DMS153 treated with DMSO at 0.1 percent for 48 hours (cell line): ENCODE results near the gene RGS3.
"Not testable (repeated sequence)": the region's sequence is repeated elsewhere in the genome, so short reads cannot be mapped to it uniquely, and the experiment has no call there.

Source experiments
- DNase-seq: peaks from one replicate; lab custom pipeline; 2025; ENCODE audit not compliant: unreplicated experiment; lab: John Stamatoyannopoulos, UW

Gene RGS3

DNA sequence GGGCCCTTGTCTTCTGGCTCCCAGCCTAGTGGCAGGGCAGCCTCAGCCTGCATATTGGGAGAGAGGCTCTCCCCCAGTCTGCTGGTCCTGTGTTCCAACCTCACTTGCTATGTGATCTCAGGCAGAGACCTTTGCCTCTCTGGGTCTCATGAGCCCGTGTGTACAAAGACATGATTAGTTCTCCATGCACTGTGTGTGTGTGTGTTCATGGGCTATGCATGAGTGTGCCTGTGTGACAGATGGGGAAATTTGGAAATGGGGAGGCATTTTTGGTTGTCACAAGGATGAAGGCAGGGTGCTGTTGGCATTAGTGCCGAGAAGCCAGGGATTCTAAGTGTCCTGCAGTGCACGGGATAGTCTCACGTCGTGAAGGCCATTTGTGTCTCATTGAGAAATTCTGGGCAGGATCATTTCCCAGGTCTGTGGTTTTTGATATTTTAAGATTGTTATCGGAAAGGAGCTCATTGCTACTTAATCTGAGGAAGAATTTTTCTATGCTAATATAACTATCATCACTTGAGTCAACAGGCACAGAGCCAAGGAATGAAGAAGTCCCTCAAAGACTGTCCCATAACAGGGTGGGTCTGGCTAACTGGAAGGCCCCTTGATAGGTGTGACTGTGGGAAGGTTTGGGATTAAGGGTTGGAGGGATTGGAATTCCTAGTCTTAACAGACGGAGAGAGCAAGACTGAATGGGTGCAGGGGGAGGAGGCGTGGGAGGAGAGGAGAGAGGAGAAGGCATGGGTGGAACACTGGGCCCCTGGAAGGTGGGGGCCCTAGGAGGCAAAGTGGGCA lies 168.5 kb downstream of the RGS3 start:
- no peak for DNase-seq

DNA sequence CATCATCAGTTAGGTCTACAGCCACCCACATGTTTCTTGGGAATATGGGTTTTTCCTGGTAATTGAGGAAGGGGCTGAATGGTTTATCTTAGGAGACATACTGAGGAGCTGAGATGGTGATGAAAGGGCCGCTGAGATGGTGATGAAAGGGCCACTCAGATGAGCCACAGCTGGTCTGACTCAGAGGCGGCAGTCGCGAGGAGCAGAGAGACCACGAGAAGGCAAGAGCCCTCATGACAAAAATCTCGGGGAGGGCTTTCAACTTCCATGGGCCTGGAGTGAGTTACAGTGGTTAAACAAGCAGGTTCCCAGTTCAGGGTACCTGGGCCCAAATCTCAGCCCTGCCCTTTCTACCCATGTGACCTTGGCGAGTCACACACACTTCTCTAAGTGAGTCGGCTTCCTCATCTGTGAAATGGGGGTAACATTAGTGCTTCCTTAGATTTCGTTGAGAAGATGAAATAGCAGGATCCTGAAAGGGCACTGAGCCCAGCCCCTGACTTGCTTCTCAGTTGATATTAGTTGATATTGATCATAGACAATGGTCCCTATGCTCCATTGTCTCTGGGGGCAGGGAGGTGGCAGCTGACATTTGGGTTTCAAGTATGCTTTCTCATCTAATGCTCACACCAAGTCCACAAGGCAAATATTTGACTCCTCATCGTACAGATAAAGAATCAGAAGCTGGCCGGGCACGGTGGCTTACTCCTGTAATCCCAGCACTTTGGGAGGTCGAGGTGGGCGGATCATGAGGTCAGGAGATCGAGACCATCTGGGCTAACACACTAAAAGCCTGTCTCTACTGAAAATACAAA lies 169.5 kb downstream of the RGS3 start:
- no peak for DNase-seq

DNA sequence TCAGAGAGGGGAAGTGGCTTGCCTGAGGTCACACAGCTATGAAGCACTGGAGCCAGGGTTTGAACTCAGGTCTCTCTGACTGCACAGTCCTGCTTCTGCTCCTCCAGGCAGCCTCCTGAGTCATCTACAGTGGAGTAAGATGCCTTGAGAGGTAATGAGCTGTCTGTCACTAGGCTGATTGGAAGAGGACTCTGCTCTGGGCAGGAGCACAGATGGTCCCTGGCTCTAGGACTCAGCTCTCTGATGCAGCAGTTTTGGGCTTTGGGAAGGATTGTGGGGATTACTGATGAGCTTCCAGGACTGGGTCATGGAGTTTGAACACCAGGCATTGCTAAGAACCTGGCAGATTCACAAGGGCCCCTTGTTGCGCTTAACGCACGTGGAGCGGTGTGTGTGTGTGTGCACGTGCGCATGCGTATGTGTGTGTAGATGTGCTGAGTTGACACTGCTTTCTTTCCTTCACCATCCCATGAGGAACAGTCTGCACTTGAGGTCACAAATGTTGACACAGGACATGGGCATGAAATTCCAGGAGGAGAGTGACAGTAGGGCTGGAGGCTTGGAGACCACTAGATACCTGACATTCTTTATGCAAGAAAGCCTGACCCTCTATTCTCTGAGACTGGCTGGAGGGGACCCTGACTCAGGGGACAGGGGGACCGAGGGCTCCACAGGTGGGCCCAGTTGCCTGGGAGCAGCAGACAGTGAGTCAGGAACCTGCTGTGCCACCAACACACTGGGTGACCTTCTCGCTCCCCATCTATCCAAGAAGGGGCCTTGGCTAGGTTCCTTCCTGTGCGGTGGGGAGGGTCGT lies 170.5 kb downstream of the RGS3 start:
- DNase-seq: no peak

GRCh38 chr9:113634596-113635515 lies 171.3 kb downstream of the RGS3 start:
- DNase-seq: no peak

DNA sequence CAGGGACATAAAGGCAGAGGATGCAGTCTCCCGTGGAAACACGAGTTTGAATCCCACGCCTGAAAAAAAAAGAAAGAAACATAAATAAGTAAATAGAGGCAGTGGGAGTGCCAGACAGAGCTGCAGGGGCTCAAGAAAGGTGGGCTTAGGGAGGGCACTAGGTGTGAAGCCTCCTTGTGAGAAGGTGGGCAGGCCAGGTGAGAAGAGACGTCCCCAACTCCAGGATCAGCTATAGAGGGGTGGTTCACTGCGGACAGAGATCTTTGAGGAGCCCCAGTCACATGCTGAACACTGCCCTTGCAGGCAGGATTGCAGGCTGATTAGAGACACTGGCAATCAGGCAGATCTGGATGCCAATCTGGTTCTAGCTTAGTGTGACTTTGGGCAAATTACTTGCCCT lies 172.1 kb downstream of the RGS3 start:
- DNase-seq: no peak

- peak; percentile 11 for DNase-seq
Observed at GRCh38 chr9:113636165-113636564, 172.6 kb downstream of the RGS3 start.

DNA sequence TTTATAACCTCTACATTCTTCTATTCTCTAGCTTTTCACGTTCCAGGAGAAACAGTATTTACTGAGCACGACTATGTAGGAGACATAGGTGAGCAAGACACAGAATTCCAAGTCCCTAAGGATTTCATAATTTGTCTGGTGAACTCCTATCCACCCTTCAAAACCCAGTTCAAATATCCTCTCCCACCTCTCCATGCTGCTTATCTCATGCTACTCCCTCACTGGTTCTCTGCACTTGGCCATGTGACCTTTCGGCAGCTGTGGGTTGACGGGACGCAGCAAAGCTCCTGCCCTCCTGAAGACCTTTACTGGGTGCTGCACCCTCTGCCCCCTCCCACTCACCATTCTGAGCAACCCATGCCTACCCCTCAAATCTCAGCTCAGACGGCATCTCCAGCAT lies 173.2 kb downstream of the RGS3 start:
- DNase-seq: no peak

DNA sequence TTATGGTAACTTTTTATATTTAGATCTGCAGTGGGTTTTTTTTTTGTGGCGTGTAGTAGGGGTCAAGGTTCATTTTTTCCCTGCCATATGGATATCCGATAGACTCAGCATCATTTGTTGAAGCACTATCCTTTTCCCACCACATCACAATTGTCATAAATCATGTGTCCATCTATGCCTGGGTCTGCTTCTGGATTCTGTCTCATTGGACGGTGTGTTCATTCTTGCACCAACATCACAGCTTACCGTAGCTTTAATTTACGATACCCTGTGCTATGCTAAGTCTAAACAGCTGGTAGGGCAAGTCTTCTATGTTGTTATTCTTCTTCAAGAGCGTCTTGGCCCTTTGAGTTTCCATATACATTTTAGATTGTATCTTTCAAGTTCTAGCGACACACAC lies 175.0 kb downstream of the RGS3 start:
- DNase-seq: no peak

GRCh38 chr9:113638897-113639296 lies 175.4 kb downstream of the RGS3 start:
- DNase-seq: no peak

- DNase-seq: not testable (repeated sequence)
Observed at GRCh38 chr9:113639411-113639970, 176.0 kb downstream of the RGS3 start.

- no peak for DNase-seq
Observed at GRCh38 chr9:113640418-113640817, 176.9 kb downstream of the RGS3 start.

DNA sequence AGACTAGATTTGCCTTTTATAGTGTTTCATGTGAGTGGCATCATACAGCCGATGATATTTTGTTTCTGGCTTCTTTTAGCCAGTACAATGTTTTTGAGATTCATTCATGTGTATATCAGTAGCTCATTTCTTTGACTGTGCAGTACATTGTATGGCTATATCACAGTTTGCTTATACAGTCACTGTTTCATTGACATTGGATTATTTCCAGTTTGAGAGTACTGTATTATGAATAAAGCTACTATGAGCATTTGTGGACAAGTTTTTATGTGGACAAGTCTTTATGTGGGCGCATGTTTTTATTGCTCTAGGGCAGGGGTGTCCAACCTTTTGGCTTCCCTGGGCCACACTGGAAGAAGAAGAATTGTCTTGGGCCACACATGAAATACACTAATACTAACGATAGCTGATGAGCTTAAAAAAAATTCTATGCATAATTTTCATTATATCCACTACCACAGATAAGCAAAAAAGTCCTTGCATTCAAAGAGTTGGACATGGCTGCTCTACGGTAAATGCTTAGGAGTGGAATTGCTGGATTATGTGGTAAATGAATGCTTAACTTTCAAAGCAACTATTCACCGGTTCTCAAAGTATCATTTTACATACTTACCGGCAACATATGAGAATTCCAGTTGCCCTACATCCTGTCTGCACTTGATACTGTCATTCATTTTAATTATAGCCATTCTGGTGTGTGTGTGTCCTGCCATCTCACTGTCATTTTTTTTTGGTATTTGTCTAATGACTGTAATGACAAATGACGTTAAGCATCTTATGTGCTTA lies 177.8 kb downstream of the RGS3 start:
- DNase-seq: peak; percentile 44

- DNase-seq: no peak
Observed at GRCh38 chr9:113644321-113644720, 180.8 kb downstream of the RGS3 start.

GRCh38 chr9:113645227-113645977 lies 181.9 kb downstream of the RGS3 start:
- no peak for DNase-seq

DNA sequence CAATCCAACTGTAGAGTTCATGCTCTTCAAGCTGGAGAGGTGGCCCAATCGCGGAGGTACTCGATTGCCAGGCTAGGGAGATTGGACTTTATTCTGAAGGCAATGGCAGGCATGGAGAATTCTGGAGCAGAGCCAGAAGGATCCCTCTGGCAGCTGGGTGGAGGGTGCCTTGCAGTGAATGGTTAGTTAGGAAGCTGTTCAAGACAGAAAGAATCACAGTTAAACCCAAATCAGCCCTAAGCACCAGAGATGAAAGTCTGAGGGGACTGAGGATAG lies 182.4 kb downstream of the RGS3 start:
- no peak for DNase-seq

DNA sequence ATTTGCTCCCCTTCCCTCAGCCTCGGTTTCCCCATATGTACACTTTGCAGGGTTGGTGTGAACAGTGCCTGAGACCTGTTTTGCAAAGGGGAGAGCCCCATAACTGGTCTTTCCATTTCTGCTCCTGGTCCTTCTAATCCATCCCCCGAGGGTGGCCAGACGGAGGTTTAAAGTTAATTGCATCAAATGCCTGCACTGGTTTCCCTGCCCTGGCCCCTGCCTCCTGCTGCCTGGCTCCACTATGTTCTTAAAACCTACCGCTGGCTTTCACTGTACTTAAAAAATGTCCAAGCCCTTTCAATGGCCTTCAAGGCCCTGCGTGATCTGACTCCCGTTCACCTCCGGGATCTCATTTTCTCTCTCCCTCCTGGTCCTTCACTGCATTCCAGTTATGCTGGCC lies 183.0 kb downstream of the RGS3 start:
- DNase-seq: no peak
